Measurements from ENCODE around the gene C12orf56.

C12orf56 gene

DNA sequence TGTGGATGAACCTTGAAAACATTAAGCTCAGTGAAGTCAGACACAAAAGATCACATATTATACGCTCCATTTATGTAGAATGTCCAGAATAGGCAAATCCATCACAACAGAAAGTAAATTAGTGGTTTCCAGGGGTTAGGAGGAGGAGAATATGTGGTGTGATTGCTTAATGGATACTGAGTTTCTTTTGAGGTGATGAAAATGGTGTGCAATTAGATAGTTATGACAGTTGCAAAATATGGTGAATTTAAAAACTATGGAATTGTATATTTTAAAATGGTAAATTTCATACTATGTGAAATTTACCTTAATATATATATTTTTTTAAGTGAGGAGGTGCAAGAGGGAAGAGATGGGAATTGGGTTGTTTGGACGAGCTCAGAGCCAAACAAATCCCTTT is 122.1 kb downstream of the C12orf56 start:
- H3K4me3 ChIP-seq (ENCODE audit: low read depth, low read length): no peak overlapping the region
- TF ChIP-seq, protein P1, sequence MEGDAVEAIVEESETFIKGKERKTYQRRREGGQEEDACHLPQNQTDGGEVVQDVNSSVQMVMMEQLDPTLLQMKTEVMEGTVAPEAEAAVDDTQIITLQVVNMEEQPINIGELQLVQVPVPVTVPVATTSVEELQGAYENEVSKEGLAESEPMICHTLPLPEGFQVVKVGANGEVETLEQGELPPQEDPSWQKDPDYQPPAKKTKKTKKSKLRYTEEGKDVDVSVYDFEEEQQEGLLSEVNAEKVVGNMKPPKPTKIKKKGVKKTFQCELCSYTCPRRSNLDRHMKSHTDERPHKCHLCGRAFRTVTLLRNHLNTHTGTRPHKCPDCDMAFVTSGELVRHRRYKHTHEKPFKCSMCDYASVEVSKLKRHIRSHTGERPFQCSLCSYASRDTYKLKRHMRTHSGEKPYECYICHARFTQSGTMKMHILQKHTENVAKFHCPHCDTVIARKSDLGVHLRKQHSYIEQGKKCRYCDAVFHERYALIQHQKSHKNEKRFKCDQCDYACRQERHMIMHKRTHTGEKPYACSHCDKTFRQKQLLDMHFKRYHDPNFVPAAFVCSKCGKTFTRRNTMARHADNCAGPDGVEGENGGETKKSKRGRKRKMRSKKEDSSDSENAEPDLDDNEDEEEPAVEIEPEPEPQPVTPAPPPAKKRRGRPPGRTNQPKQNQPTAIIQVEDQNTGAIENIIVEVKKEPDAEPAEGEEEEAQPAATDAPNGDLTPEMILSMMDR (IDR thresholded peaks at IDR 0.05): no peak
- H3K79me2 ChIP-seq: no peaks in the 10 kb centered on the region
- H3K27ac ChIP-seq: no peak overlapping the region
- H3K9ac ChIP-seq: no peak overlapping the region
- no peak overlapping the region for H2AFZ ChIP-seq
- H3K36me3 ChIP-seq (ENCODE audit: control insufficient read depth, insufficient read depth, low read length): no peaks in the 10 kb centered on the region
- H3K27me3 ChIP-seq (ENCODE audit: control insufficient read depth, insufficient read depth, low read length): no peaks in the 10 kb centered on the region
- no peak overlapping the region for H3K4me2 ChIP-seq (ENCODE audit: low read length)
- no peaks in the 10 kb centered on the region for H3K9me3 ChIP-seq (ENCODE audit: control insufficient read depth, low read length)
- no peaks in the 10 kb centered on the region for H3K4me1 ChIP-seq

DNA sequence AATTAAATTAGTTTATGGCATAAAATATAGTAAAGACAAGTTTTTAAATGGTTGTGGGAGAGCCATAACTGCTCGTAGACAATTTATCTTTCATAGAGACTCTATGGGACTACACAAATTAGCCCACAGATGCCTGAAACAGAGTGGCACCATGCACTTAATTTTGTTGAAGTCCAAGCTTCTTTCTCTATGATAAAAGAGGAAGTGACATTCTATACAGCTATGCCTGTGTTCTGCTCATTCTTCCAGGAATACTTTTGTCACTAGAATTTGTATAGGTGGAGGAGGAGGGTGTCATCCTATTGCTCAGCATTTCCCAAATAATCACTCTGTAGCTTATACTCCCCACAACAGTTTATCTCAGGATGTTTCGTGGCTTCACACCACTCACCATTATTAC is 124.7 kb downstream of the C12orf56 start:
- no peak overlapping the region for H2AFZ ChIP-seq
- TF ChIP-seq, protein P1 (IDR thresholded peaks at IDR 0.05): no peak

DNA sequence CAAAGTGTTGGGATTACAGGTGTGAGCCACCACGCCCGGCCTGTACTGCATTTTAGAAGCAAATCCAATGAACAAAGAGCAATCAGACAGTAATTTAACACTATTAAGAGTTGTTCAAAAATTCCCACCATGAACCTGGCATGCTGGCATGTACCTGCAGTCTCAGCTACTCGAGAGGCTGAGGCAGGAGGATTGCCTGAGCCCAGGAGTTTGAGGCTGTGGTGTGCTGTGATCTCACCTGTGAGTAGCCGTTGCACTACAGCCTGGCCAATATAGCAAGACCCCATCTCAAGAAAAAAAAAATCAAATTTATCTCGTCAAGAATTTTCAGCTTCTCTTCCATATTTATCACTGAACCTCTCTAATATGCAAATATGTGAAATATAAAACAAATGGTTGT is 128.7 kb downstream of the C12orf56 start:
- no peak overlapping the region for H3K4me3 ChIP-seq (ENCODE audit: low read depth, low read length)
- TF ChIP-seq, protein P1 (IDR thresholded peaks at IDR 0.05): no peak
- no peak overlapping the region for H2AFZ ChIP-seq
- no peak overlapping the region for H3K27ac ChIP-seq
- H3K27me3 ChIP-seq (ENCODE audit: control insufficient read depth, insufficient read depth, low read length): no peaks in the 10 kb centered on the region
- H3K4me1 ChIP-seq: no peaks in the 10 kb centered on the region
- H3K36me3 ChIP-seq (ENCODE audit: control insufficient read depth, insufficient read depth, low read length): no peaks in the 10 kb centered on the region
- no peaks in the 10 kb centered on the region for H3K79me2 ChIP-seq
- no peaks in the 10 kb centered on the region for H3K9me3 ChIP-seq (ENCODE audit: control insufficient read depth, low read length)
- H3K4me2 ChIP-seq (ENCODE audit: low read length): no peak overlapping the region
- H3K9ac ChIP-seq: no peak overlapping the region

More for the DNA sequence above, 124.7 kb downstream of the C12orf56 start:
- Histone ChIP-seq H3K9me3 (ENCODE audit: control insufficient read depth, low read length) (no peaks in the 10 kb centered on the region), H3K79me2 (no peaks in the 10 kb centered on the region), H3K4me1 (no peaks in the 10 kb centered on the region), H3K4me2 (ENCODE audit: low read length) (no peak overlapping the region), H3K27ac (no peak overlapping the region), H3K9ac (no peak overlapping the region), H3K4me3 (ENCODE audit: low read depth, low read length) (no peak overlapping the region), H3K27me3 (ENCODE audit: control insufficient read depth, insufficient read depth, low read length) (no peaks in the 10 kb centered on the region), H3K36me3 (ENCODE audit: control insufficient read depth, insufficient read depth, low read length) (no peaks in the 10 kb centered on the region)

- no peak overlapping the region for H3K4me2 ChIP-seq (ENCODE audit: low read length)
- no peaks in the 10 kb centered on the region for H3K4me1 ChIP-seq
These were observed 132.0 kb downstream of the C12orf56 start for GRCh38 chr12:64258576-64258975.

More at GRCh38 chr12:64258576-64258975, 132.0 kb downstream of the C12orf56 start:
- Histone ChIP-seq H3K27me3 (ENCODE audit: control insufficient read depth, insufficient read depth, low read length) (no peaks in the 10 kb centered on the region), H3K9ac (no peak overlapping the region), H3K36me3 (ENCODE audit: control insufficient read depth, insufficient read depth, low read length) (no peaks in the 10 kb centered on the region), H2AFZ (no peak overlapping the region), H3K27ac (no peak overlapping the region), H3K9me3 (ENCODE audit: control insufficient read depth, low read length) (no peaks in the 10 kb centered on the region), H3K4me3 (ENCODE audit: low read depth, low read length) (no peak overlapping the region), H3K79me2 (no peaks in the 10 kb centered on the region)
- TF ChIP-seq, protein P1 (IDR thresholded peaks at IDR 0.05): no peak
